Stimulated activated CD4-positive, alpha-beta T cell treated with anti-CD3 and anti-CD28 coated beads, TNF-alpha, amount 100 ng/mL, for 24 hours (primary cell): ENCODE measurements around the gene TPGS1.
A peak's percentile ranks its signal among the peaks of the same experiment; 100 is the strongest.

Experiments
- DNase-seq, 3 experiments: peaks; one replicate each; pipeline ENCODE4 v3.0.0-alpha.2; 2020; ENCODE audit warnings: low read depth in 3 of 3

Gene TPGS1

GRCh38 chr19:518598-519231, 11.4 kb downstream of the TPGS1 start:
- DNase-seq: peak in 2 of 3 experiments; percentile 25 to 50

- DNase-seq: no peak
Observed at GRCh38 chr19:519449-519865, 12.2 kb downstream of the TPGS1 start.

GRCh38 chr19:522726-523125, 15.4 kb downstream of the TPGS1 start:
- no peak for DNase-seq

GRCh38 chr19:524062-524674, 16.9 kb downstream of the TPGS1 start:
- DNase-seq: no peak

GRCh38 chr19:525029-525428, 17.7 kb downstream of the TPGS1 start:
- DNase-seq: no peak

- DNase-seq: no peak
Observed at GRCh38 chr19:525857-526419, 18.6 kb downstream of the TPGS1 start.

- DNase-seq: no peak
Observed at GRCh38 chr19:530134-531008, 23.1 kb downstream of the TPGS1 start.

- peak; percentile 64 to 86 (median 77) for DNase-seq
Observed at GRCh38 chr19:531009-531752, 23.9 kb downstream of the TPGS1 start.

GRCh38 chr19:531753-532560, 24.7 kb downstream of the TPGS1 start, which contains the start of gene CDC34:
Gene CDC34 (plus strand): TSS chr19:531760. CDS start chr19:531932, 172 bp downstream.
- no peak for DNase-seq

- DNase-seq: no peak
Observed at GRCh38 chr19:532561-533363, 25.5 kb downstream of the TPGS1 start.

- no peak for DNase-seq
Observed at GRCh38 chr19:533364-534058, 26.2 kb downstream of the TPGS1 start.

- DNase-seq: no peak
Observed at GRCh38 chr19:534088-534487, 26.8 kb downstream of the TPGS1 start.

GRCh38 chr19:535017-535835, 27.9 kb downstream of the TPGS1 start:
- no peak for DNase-seq

GRCh38 chr19:536031-536880, 29.0 kb downstream of the TPGS1 start:
- no peak for DNase-seq

GRCh38 chr19:536881-537404, 29.6 kb downstream of the TPGS1 start:
- DNase-seq: no peak

GRCh38 chr19:538641-539428, 31.5 kb downstream of the TPGS1 start:
- DNase-seq: no peak
